ENCODE data around the gene CCIN.

CCIN gene

DNA sequence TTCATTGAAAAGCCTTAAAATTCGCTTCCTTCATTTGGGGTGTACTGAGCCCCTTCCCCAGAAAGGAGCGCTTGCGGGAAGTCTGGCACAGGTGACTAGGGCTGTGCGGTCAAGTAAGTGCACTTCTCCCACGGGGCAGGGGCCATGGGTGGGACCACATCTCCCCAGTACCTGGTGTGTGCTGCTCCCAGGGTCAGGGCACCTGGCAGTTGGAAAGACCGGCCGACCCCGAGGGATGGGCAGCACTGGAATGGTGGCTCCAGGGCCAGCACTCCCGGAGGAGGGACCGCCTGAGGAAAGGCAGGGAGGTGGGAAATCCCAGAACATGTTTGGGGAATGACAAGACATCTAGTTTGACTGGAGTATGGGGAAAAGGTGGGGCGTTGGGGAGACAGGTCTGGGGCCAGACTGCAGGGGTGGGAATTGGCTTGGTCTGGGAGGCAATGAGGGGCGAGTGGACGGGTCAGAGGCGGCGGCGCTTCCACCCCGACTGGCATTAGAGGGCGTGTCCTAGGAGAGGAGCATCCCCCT, 33.4 kb upstream of the CCIN start:
- DNase-seq (ENCODE audit: low read depth): peak; percentile 54
- TF ChIP-seq CTCF (IDR thresholded peaks at IDR 0.05; ENCODE audit: insufficient read depth, low read depth, low read length, missing control alignments): no peak
- H3K4me3 ChIP-seq (ENCODE audit: low read length): peak overlapping the region; percentile 18

GRCh38 chr9:36136272-36136893, 32.8 kb upstream of the CCIN start, which contains the start of gene GLIPR2:
TSS of gene GLIPR2 (plus strand) at chr9:36136733. CDS start at chr9:36136779, 46 bp downstream.
- peak; percentile 75 for DNase-seq (ENCODE audit: low read depth)
- H3K4me3 ChIP-seq (ENCODE audit: low read length): peak within 1 kb of the TSS; percentile 45
- TF ChIP-seq CTCF (IDR thresholded peaks at IDR 0.05; ENCODE audit: insufficient read depth, low read depth, low read length, missing control alignments): no peak

DNA sequence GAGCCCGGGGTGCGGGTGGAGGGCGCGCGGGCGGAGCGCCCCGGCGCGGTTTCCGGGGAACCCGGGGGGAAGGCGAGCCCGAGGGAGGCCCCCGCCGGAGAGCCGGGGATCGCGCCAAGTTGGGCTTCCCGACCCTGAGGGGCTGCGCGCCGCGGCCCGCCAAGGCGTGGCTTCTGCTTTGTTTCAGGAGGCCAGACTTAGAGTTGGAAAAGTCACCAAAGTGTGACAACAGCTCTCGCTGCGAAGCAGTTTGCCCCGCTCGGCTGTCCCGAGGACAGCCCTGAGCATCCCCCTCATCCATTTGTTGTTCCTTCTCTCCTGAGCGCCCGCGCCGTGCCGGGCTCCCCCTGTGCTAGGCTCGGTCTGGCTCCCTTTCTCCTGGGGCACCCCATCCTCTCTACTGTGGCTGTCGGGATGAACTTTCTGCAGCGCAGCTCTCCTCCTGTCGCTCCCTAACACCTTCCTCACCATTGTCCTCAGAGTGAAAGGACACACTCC, 32.2 kb upstream of the CCIN start:
- H3K4me3 ChIP-seq (ENCODE audit: low read length): peak overlapping the region; percentile 45
- TF ChIP-seq CTCF (IDR thresholded peaks at IDR 0.05; ENCODE audit: insufficient read depth, low read depth, low read length, missing control alignments): no peak
- DNase-seq (ENCODE audit: low read depth): no peak

DNA sequence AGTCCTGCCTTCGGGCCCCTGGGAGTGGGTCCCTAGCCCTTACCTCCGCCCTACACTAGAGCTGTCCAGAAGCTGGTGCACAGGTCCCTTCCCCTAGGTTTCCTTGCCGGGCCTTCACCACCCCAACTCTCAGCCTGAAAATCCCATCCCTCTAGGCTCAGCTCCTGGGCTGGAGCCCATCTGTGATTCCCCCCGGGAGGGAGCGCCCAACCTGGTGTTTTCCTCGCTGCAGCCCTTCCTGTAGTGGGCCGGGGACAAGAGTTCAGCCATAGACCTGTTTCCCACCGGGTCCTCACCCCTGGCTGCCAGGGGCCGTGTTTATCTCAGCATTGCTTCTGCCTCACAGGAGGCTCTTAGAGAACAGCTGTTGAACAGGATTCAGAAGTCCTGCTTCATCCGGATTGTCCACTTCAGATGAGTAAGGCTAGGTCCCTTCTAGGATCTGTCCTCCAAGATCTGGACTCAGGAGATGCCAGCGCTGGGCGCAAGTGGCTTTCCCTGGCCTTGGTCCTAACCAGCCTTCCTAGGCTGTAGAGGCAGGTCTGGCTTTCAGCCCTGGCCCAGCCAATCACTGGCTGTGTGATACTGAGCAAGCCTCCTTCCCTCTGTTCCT, 31.7 kb upstream of the CCIN start:
- TF ChIP-seq CTCF (IDR thresholded peaks at IDR 0.05; ENCODE audit: insufficient read depth, low read depth, low read length, missing control alignments): no peak
- H3K4me3 ChIP-seq (ENCODE audit: low read length): peak overlapping the region; percentile 45
- DNase-seq (ENCODE audit: low read depth): no peak

- no peak for TF ChIP-seq CTCF (IDR thresholded peaks at IDR 0.05; ENCODE audit: insufficient read depth, low read depth, low read length, missing control alignments)
- no peak overlapping the region for H3K4me3 ChIP-seq (ENCODE audit: low read length)
Observed at GRCh38 chr9:36138496-36138895, 30.7 kb upstream of the CCIN start.

DNA sequence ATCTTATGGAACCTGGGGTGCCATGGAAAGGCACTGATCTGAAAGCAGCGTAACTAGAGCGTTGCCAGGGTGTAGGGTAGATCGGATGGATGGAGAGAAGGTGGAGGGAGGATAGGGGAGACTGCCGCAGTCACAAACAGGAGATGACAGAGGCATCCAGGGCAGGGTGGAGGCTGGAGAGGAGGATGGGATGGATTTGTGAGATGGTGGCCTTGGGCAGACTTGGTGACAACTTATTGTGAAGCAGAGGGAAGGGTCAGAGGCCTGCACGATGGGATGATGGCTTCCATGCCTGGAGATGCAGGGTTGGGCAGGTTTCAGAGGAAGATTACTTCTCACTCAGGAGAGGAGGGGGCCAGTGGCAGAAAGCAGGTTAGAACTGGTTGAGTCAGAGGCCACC, 30.3 kb upstream of the CCIN start:
- no peak for TF ChIP-seq CTCF (IDR thresholded peaks at IDR 0.05; ENCODE audit: insufficient read depth, low read depth, low read length, missing control alignments)
- no peak overlapping the region for H3K4me3 ChIP-seq (ENCODE audit: low read length)
- DNase-seq (ENCODE audit: low read depth): no peak

More at GRCh38 chr9:36138496-36138895, 30.7 kb upstream of the CCIN start:
- no peak for DNase-seq (ENCODE audit: low read depth)
